Inflammatory macrophage treated with lipopolysaccharide for 4 hours (primary cell): ENCODE measurements around the gene ATF6B.
"Not testable (repeated sequence)": the region's sequence is repeated elsewhere in the genome, so short reads cannot be mapped to it uniquely, and the experiment has no call there.

Source experiments
- DNase-seq: peaks from one replicate; pipeline ENCODE4 v3.0.0-alpha.2; 2020

Gene ATF6B

GRCh38 chr6:32153564-32154513 is 25.8 kb upstream of the ATF6B start, which contains the start of gene PPT2:
Gene PPT2, plus strand, starts transcription at chr6:32154141. Its CDS starts 454 bp downstream, at chr6:32154595.
- no peak for DNase-seq

- DNase-seq = no peak
Measured at GRCh38 chr6:32152769-32153563, 24.9 kb upstream of the ATF6B start.

GRCh38 chr6:32151863-32152768 is 24.1 kb upstream of the ATF6B start, which contains the start of gene PRRT1:
Gene PRRT1, minus strand, starts transcription at chr6:32151939. Its CDS starts 112 bp downstream, at chr6:32151827.
- no peak for DNase-seq

- DNase-seq = no peak
Measured at GRCh38 chr6:32151181-32151862, 23.3 kb upstream of the ATF6B start.

- no peak for DNase-seq
Measured at GRCh38 chr6:32149932-32150870, 22.2 kb upstream of the ATF6B start.

GRCh38 chr6:32149092-32149755 is 21.2 kb upstream of the ATF6B start:
- DNase-seq = no peak

GRCh38 chr6:32148289-32149091 is 20.4 kb upstream of the ATF6B start:
- peak; percentile 84 for DNase-seq

- DNase-seq = no peak
Measured at GRCh38 chr6:32147401-32148132, 19.5 kb upstream of the ATF6B start.

GRCh38 chr6:32146687-32147086 is 18.6 kb upstream of the ATF6B start:
- no peak for DNase-seq

- DNase-seq = no peak
Measured at GRCh38 chr6:32146287-32146686, 18.2 kb upstream of the ATF6B start.

GRCh38 chr6:32144238-32144637 is 16.2 kb upstream of the ATF6B start:
- not testable (repeated sequence) for DNase-seq

GRCh38 chr6:32140420-32141046 is 12.5 kb upstream of the ATF6B start:
- DNase-seq = no peak

- no peak for DNase-seq
Measured at GRCh38 chr6:32139590-32139989, 11.5 kb upstream of the ATF6B start.

GRCh38 chr6:32137454-32137853 is 9.4 kb upstream of the ATF6B start:
- DNase-seq = no peak

GRCh38 chr6:32133786-32134185 is 5.7 kb upstream of the ATF6B start:
- no peak for DNase-seq

- DNase-seq = no peak
Measured at GRCh38 chr6:32132110-32132509, 4.1 kb upstream of the ATF6B start.

- DNase-seq = no peak
Measured at GRCh38 chr6:32131439-32131948, 3.4 kb upstream of the ATF6B start.
